ENCODE measurements around the gene C17orf107. TPM values are rescaled to one million over a fixed set of nuclear protein-coding genes. Genes with fewer than 3 reads are reported as not detected.

Gene C17orf107
- total and polyA plus RNA-seq, 2 of the 13 experiments (the other 11 are each of a cell fraction or from before 2014, with no cell fraction given) = 0.20 to 0.59 TPM

GRCh38 chr17:4949321-4950074 lies 50.2 kb downstream of the C17orf107 start (continued):
- TF ChIP-seq ZNF615 (CRISPR knock-in tag; IDR thresholded peaks at IDR 0.05; ENCODE audit: borderline replicate concordance) = no peak
- peak; percentile 58 for TF ChIP-seq JUND (CRISPR knock-in tag; IDR thresholded peaks at IDR 0.05)
- no peak for TF ChIP-seq PAWR (CRISPR knock-in tag; IDR thresholded peaks at IDR 0.05; ENCODE audit: borderline replicate concordance)
- no peak for TF ChIP-seq STAG1 (CRISPR knock-in tag; IDR thresholded peaks at IDR 0.05)
- no peak; the same call in 1 of the 2 replicates for TF ChIP-seq ZBTB2 (CRISPR knock-in tag; IDR thresholded peaks at IDR 0.05; ENCODE audit: low read depth)
- TF ChIP-seq PRDM4 (CRISPR knock-in tag; IDR thresholded peaks at IDR 0.05; ENCODE audit: borderline replicate concordance) = no peak
- no peak for TF ChIP-seq USF2 (IDR thresholded peaks at IDR 0.05; ENCODE audit: low read depth, low read length)
- no peak for TF ChIP-seq USF2 (CRISPR knock-in tag; IDR thresholded peaks at IDR 0.05; ENCODE audit: borderline replicate concordance)
- 0 out of 2 replicates have a peak, but pooled peaks have one; percentile 53 for TF ChIP-seq ZNF678 (CRISPR knock-in tag; IDR thresholded peaks at IDR 0.05)
- TF ChIP-seq TBL1XR1 (IDR thresholded peaks at IDR 0.05; ENCODE audit: borderline replicate concordance, low read length, partially characterized antibody) = peak; percentile 41
- TF ChIP-seq ZNF446 (CRISPR knock-in tag; IDR thresholded peaks at IDR 0.05) = peak; percentile 28; the same call in 1 of the 2 replicates
- peak; percentile 80; the same call in 1 of the 2 replicates for TF ChIP-seq ZSCAN5A (CRISPR knock-in tag; IDR thresholded peaks at IDR 0.05; ENCODE audit: borderline replicate concordance)
- no peak for TF ChIP-seq ZNF280D (CRISPR knock-in tag; IDR thresholded peaks at IDR 0.05)
- TF ChIP-seq SATB2 (CRISPR knock-in tag; IDR thresholded peaks at IDR 0.05) = 0 out of 2 replicates have a peak, but pooled peaks have one; percentile 37
- TF ChIP-seq SOX13 (IDR thresholded peaks at IDR 0.05) = no peak
- 0 out of 4 replicates have a peak, but pooled peaks of 1 of the 2 experiments have one; percentile 9 for TF ChIP-seq SOX13 (CRISPR knock-in tag; conservative IDR thresholded peaks at IDR 0.05 in 1 of 2, IDR thresholded peaks at IDR 0.05 in 1 of 2)
- TF ChIP-seq FOXA3 (CRISPR knock-in tag; IDR thresholded peaks at IDR 0.05) = no peak

Data from HepG2 (cell line).